ENCODE measurements around the gene ERH.

- TF ChIP-seq TAF1 (IDR thresholded peaks at IDR 0.05; ENCODE audit: low read depth) = no peak
- TF ChIP-seq YY1 (IDR thresholded peaks at IDR 0.05; ENCODE audit: low read depth) = no peak
- TF ChIP-seq MAX (IDR thresholded peaks at IDR 0.05) = no peak
- TF ChIP-seq TEAD4 (IDR thresholded peaks at IDR 0.05) = no peak
- TF ChIP-seq EGR1 (IDR thresholded peaks at IDR 0.05) = no peak
- TF ChIP-seq EP300 (IDR thresholded peaks at IDR 0.05; ENCODE audit: borderline replicate concordance) = no peak
- TF ChIP-seq TCF12 (IDR thresholded peaks at IDR 0.05; ENCODE audit: low read depth) = no peak
- TF ChIP-seq RAD21 (IDR thresholded peaks at IDR 0.05; ENCODE audit: low read depth) = no peak
- TF ChIP-seq USF1 (IDR thresholded peaks at IDR 0.05) = no peak
- no peak for TF ChIP-seq CEBPB (IDR thresholded peaks at IDR 0.05)
- TF ChIP-seq REST (IDR thresholded peaks at IDR 0.05; ENCODE audit: low read depth) = no peak
- no peak for TF ChIP-seq CREB1 (IDR thresholded peaks at IDR 0.05; ENCODE audit: low read depth)
Measured at GRCh38 chr14:69441948-69442347, 43.8 kb upstream of the ERH start.
